ENCODE results near the gene TUSC2. TPM values are rescaled to one million over a fixed set of nuclear protein-coding genes. Genes with fewer than 3 reads are reported as not detected.
A peak's percentile ranks its signal among the peaks of the same experiment; 100 is the strongest.

Gene TUSC2
- total RNA-seq, 3 donors from 2014 or later (not counting 1 experiment from before 2014, with no cell fraction given): 18.4 to 23.4 (median 21.3) TPM

DNA sequence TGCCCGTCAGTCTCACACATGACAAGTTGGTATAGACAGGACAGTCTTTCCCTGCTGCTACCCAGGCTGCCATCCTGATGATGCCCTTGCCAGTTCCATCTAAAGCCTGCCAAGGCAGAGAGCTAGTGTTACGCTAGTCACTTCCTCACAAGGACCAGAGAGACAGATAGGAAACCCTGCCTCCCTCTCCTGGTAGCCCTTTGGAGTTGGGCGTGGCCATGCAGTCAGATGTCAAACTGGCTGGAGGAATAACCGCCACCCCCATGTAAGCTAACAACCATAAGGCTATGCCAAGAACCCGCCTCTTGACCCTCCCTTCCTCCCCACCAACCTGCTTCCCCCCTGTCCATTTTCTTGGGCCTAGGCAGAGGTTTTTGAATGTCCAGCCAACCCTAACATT, 28.5 kb upstream of the TUSC2 start:
- Mint-ChIP-seq H3K4me3 (peak overlapping the region; percentile 96), H3K36me3 (no peaks in the 10 kb centered on the region), H3K27ac (peak overlapping the region; percentile 60 to 85), H3K27me3 (ENCODE audit: low read depth in 2 of 2) (no peaks in the 10 kb centered on the region), H3K9me3 (no peaks in the 10 kb centered on the region), H3K4me1 (peaks cover 31 to 54% of the 10 kb centered on the region in 2 donors)
- DNase-seq (no peak), ATAC-seq (no peak)
- Histone ChIP-seq H3K4me3 (ENCODE audit: low read length) (no peak overlapping the region), H3K4me1 (ENCODE audit: control insufficient read depth, insufficient read depth, low read length) (peaks cover 49% of the 10 kb centered on the region), H3K9me3 (ENCODE audit: control insufficient read depth, insufficient read depth, low read length) (no peaks in the 10 kb centered on the region), H3K36me3 (ENCODE audit: control insufficient read depth, insufficient read depth, low read length) (peaks cover 55% of the 10 kb centered on the region), H3K27me3 (ENCODE audit: control insufficient read depth, insufficient read depth, low read length) (no peaks in the 10 kb centered on the region), H3K27ac (ENCODE audit: low read length) (no peak overlapping the region)
- intact Hi-C loops (cut with micrococcal nuclease): loop anchor here (10.0 kb wide), 1 partner anchor 1028 kb away; the partner anchor contains the start of gene MANF
- WGBS (ENCODE audit: insufficient coverage): 80% methylated on average over 5 of the region's 5 CpGs
- TF ChIP-seq, protein P1, sequence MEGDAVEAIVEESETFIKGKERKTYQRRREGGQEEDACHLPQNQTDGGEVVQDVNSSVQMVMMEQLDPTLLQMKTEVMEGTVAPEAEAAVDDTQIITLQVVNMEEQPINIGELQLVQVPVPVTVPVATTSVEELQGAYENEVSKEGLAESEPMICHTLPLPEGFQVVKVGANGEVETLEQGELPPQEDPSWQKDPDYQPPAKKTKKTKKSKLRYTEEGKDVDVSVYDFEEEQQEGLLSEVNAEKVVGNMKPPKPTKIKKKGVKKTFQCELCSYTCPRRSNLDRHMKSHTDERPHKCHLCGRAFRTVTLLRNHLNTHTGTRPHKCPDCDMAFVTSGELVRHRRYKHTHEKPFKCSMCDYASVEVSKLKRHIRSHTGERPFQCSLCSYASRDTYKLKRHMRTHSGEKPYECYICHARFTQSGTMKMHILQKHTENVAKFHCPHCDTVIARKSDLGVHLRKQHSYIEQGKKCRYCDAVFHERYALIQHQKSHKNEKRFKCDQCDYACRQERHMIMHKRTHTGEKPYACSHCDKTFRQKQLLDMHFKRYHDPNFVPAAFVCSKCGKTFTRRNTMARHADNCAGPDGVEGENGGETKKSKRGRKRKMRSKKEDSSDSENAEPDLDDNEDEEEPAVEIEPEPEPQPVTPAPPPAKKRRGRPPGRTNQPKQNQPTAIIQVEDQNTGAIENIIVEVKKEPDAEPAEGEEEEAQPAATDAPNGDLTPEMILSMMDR (IDR thresholded peaks at IDR 0.05): no peak

GRCh38 chr3:50355829-50356552, 28.0 kb upstream of the TUSC2 start:
- no peaks in the 10 kb centered on the region for H3K27me3 Mint-ChIP-seq (ENCODE audit: low read depth in 2 of 2)
- peak overlapping the region in 1 of 2 donors; percentile 60 for H3K27ac Mint-ChIP-seq
- ATAC-seq (no peak), DNase-seq (no peak)
- TF ChIP-seq, protein P1 (IDR thresholded peaks at IDR 0.05): no peak
- Histone ChIP-seq H3K4me1 (ENCODE audit: control insufficient read depth, insufficient read depth, low read length) (peaks cover 54% of the 10 kb centered on the region), H3K4me3 (ENCODE audit: low read length) (no peak overlapping the region), H3K9me3 (ENCODE audit: control insufficient read depth, insufficient read depth, low read length) (no peaks in the 10 kb centered on the region), H3K36me3 (ENCODE audit: control insufficient read depth, insufficient read depth, low read length) (peaks cover 55% of the 10 kb centered on the region), H3K27ac (ENCODE audit: low read length) (no peak overlapping the region), H3K27me3 (ENCODE audit: control insufficient read depth, insufficient read depth, low read length) (no peaks in the 10 kb centered on the region)
- H3K9me3 Mint-ChIP-seq: no peaks in the 10 kb centered on the region
- peaks cover 37 to 60% of the 10 kb centered on the region in 2 donors for H3K4me1 Mint-ChIP-seq
- H3K4me3 Mint-ChIP-seq: no peak overlapping the region
- intact Hi-C loops (cut with micrococcal nuclease): loop anchor here (10.0 kb wide), 1 partner anchor 1029 kb away; the partner anchor contains the start of gene MANF
- WGBS (ENCODE audit: insufficient coverage): 86% methylated on average over 5 of the region's 5 CpGs
- H3K36me3 Mint-ChIP-seq: no peaks in the 10 kb centered on the region

DNA sequence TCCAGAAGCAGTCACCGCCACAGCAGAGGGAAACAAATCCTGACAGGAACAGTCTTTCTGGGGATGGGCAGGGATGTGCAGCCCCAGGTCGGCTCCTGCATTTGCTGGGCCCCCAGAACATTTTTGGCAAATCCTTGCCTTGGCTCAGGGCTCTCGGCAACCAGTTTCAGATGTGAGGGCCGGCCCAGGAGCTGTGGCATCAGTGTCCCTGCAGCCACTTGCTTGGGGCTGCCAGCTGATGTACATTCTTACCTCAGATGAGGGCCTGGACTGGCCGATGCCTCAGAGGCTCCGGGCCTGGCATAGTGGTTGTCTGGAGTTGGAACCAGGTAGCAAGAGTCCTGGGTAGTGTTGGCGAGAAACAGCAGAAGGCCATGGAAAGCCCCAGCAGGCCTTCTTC, 26.8 kb upstream of the TUSC2 start:
- Histone ChIP-seq H3K27ac (ENCODE audit: low read length) (no peak overlapping the region), H3K36me3 (ENCODE audit: control insufficient read depth, insufficient read depth, low read length) (peaks cover 55% of the 10 kb centered on the region), H3K4me1 (ENCODE audit: control insufficient read depth, insufficient read depth, low read length) (peaks cover 60% of the 10 kb centered on the region), H3K9me3 (ENCODE audit: control insufficient read depth, insufficient read depth, low read length) (no peaks in the 10 kb centered on the region), H3K4me3 (ENCODE audit: low read length) (no peak overlapping the region), H3K27me3 (ENCODE audit: control insufficient read depth, insufficient read depth, low read length) (no peaks in the 10 kb centered on the region)
- Mint-ChIP-seq H3K4me1 (peaks cover 47 to 71% of the 10 kb centered on the region in 2 donors), H3K36me3 (no peaks in the 10 kb centered on the region), H3K27me3 (ENCODE audit: low read depth in 2 of 2) (no peaks in the 10 kb centered on the region), H3K9me3 (no peaks in the 10 kb centered on the region), H3K4me3 (no peak overlapping the region), H3K27ac (no peak overlapping the region)
- ATAC-seq (no peak), DNase-seq (no peak)
- 97% methylated on average over 7 of the region's 7 CpGs for WGBS (ENCODE audit: insufficient coverage)
- intact Hi-C loops (cut with micrococcal nuclease): loop anchor here (10.0 kb wide), 1 partner anchor 1030 kb away; the partner anchor contains the start of gene MANF
- TF ChIP-seq, protein P1 (IDR thresholded peaks at IDR 0.05): no peak

Measured in natural killer cell (primary cell).